H1 (cell line): ENCODE measurements around the gene PCBD1. TPM values are rescaled to one million over a fixed set of nuclear protein-coding genes. Genes with fewer than 3 reads are reported as not detected.

Source experiments
- CTCF ChIA-PET: fragments of 300-600 bp; sonication (Branson Sonifier 250); formaldehyde crosslinking; loops from one replicate; lab custom pipeline; 2021; ENCODE audit not compliant: partially characterized antibody; lab: Charles Lee
- POLR2A ChIA-PET: fragments of 300-600 bp; sonication (Branson Sonifier 250); formaldehyde crosslinking; loops from one replicate; lab custom pipeline; 2021; ENCODE audit warnings: inconsistent platforms; ENCODE audit not compliant: partially characterized antibody; lab: Charles Lee
- DNase-seq, 2 experiments: peaks; one replicate each; pipeline versions ENCODE4 v3.0.0 to v3.0.0-alpha.2; 2010 to 2022; ENCODE audit warnings: low spot score in 2 of 2, low read depth in 1 of 2, mixed read lengths in 1 of 2
- FAIRE-seq: peaks from 2 replicates; lab custom pipeline; 2011; peaks lifted over from hg19 to GRCh38; lab: Jason Lieb, UNC
- H2AFZ ChIP-seq: 2 replicates; pipeline ENCODE4 v1.8.1; 2012; ENCODE audit warnings: low read length, inconsistent platforms
- H2AK5ac ChIP-seq: 2 replicates; pipeline ENCODE4 v1.6.1; 2013; ENCODE audit warnings: low read depth, low read length
- H2BK120ac ChIP-seq: replicated peaks from 2 replicates; pipeline ENCODE3; 2013; ENCODE audit warnings: low read depth, low read length, inconsistent platforms
- H2BK12ac ChIP-seq: 2 replicates; pipeline ENCODE4 v1.6.1; 2013; ENCODE audit warnings: low read depth, low read length
- H2BK15ac ChIP-seq: 2 replicates; pipeline ENCODE4 v1.6.1; 2013; ENCODE audit warnings: low read length
- H2BK20ac ChIP-seq: 2 replicates; pipeline ENCODE4 v1.6.1; 2013; ENCODE audit warnings: low read length
- H2BK5ac ChIP-seq: 2 replicates; pipeline ENCODE4 v1.6.1; 2013; ENCODE audit warnings: low read depth, low read length
- H3K14ac ChIP-seq: 2 replicates; pipeline ENCODE4 v1.6.1; 2013; ENCODE audit warnings: inconsistent platforms; ENCODE audit not compliant: insufficient read length
- H3K18ac ChIP-seq: 2 replicates; pipeline ENCODE4 v1.6.1; 2013; ENCODE audit warnings: low read length; ENCODE audit errors: extremely low read depth
- H3K23ac ChIP-seq: 2 replicates; pipeline ENCODE4 v1.6.1; 2013; ENCODE audit warnings: inconsistent platforms; ENCODE audit not compliant: insufficient read length
- H3K23me2 ChIP-seq: 2 replicates; pipeline ENCODE4 v1.6.1; 2013; ENCODE audit warnings: low read depth, low read length
- H3K27ac ChIP-seq: 2 replicates; pipeline ENCODE4 v1.6.1; 2011; ENCODE audit warnings: low read depth, low read length, inconsistent platforms
- H3K27me3 ChIP-seq, 4 experiments: replicated peaks in 1 of 4; 1 replicate in 1 of 4; 2 replicates in 3 of 4; pipeline versions ENCODE4 v1.6.1 to v1.8.1; 2011 to 2013; ENCODE audit warnings: low read length in 3 of 4, mild to moderate bottlenecking in 3 of 4, inconsistent platforms in 2 of 4, mixed read lengths in 2 of 4, moderate library complexity in 1 of 4; ENCODE audit not compliant: control insufficient read depth in 3 of 4, insufficient read depth in 3 of 4; ENCODE audit errors: extremely low read depth in 1 of 4
- H3K36me3 ChIP-seq, 4 experiments: 2 replicates each; pipeline versions ENCODE4 v1.6.1 to v1.8.1; 2011 to 2013; ENCODE audit warnings: mild to moderate bottlenecking in 4 of 4, low read length in 3 of 4, moderate library complexity in 2 of 4, control low read depth in 1 of 4, inconsistent platforms in 1 of 4; ENCODE audit not compliant: insufficient read depth in 4 of 4, control insufficient read depth in 2 of 4
- H3K4ac ChIP-seq: replicated peaks from 2 replicates; pipeline ENCODE3; 2013; ENCODE audit warnings: low read length, low read depth, mixed read lengths, inconsistent platforms; ENCODE audit not compliant: insufficient read length
- H3K4me1 ChIP-seq, 4 experiments: replicated peaks in 1 of 4; 1 replicate in 1 of 4; 2 replicates in 3 of 4; pipeline versions ENCODE4 v1.6.1 to v1.8.1; 2011 to 2013; ENCODE audit warnings: low read length in 3 of 4, inconsistent platforms in 2 of 4, mixed read lengths in 1 of 4; ENCODE audit not compliant: insufficient read depth in 4 of 4, control insufficient read depth in 3 of 4
- H3K4me2 ChIP-seq, 2 experiments: 2 replicates each; pipeline versions ENCODE4 v1.6.1 to v1.8.1; 2011 to 2013; ENCODE audit warnings: low read depth in 2 of 2, low read length in 2 of 2, control low read depth in 1 of 2, inconsistent platforms in 1 of 2, mild to moderate bottlenecking in 1 of 2; ENCODE audit not compliant: insufficient read depth in 1 of 2
- H3K4me3 ChIP-seq, 4 experiments: fragments of 200-600, 300-600 bp in 1 of 4; sonication (generic), shearing (Covaris generic), sonication (Bioruptor Twin) in 1 of 4; 2 replicates each; pipeline versions ENCODE4 v1.5.1 to v1.8.1; 2011 to 2016; ENCODE audit warnings: low read length in 4 of 4, low read depth in 3 of 4, control low read depth in 2 of 4, inconsistent platforms in 2 of 4, mild to moderate bottlenecking in 2 of 4, mixed read lengths in 1 of 4, moderate library complexity in 1 of 4; ENCODE audit not compliant: insufficient read depth in 2 of 4; ENCODE audit errors: extremely low read depth in 1 of 4
- H3K56ac ChIP-seq: replicated peaks from 2 replicates; pipeline ENCODE3; 2013; ENCODE audit warnings: low read depth, mild to moderate bottlenecking, mixed read lengths, low read length, inconsistent platforms; ENCODE audit not compliant: insufficient read length
- H3K79me1 ChIP-seq: 2 replicates; pipeline ENCODE4 v1.6.1; 2013; ENCODE audit warnings: low read depth, low read length, control low read depth
- H3K79me2 ChIP-seq, 2 experiments: 2 replicates each; pipeline versions ENCODE4 v1.6.1 to v1.8.1; 2012 to 2013; ENCODE audit warnings: low read length in 2 of 2, mild to moderate bottlenecking in 2 of 2, inconsistent platforms in 1 of 2; ENCODE audit not compliant: insufficient read depth in 2 of 2, control insufficient read depth in 1 of 2
- H3K9ac ChIP-seq, 4 experiments: replicated peaks in 1 of 4; 1 replicate in 1 of 4; 2 replicates in 3 of 4; pipeline versions ENCODE4 v1.6.1 to v1.8.1; 2011 to 2013; ENCODE audit warnings: low read depth in 3 of 4, low read length in 3 of 4, control low read depth in 2 of 4, mild to moderate bottlenecking in 2 of 4, moderate library complexity in 2 of 4, inconsistent platforms in 1 of 4; ENCODE audit errors: extremely low read depth in 1 of 4
- H3K9me3 ChIP-seq, 2 experiments: 2 replicates each; pipeline versions ENCODE4 v1.6.1 to v1.8.1; 2012 to 2013; ENCODE audit warnings: mild to moderate bottlenecking in 2 of 2, moderate library complexity in 2 of 2, control low read depth in 1 of 2, inconsistent platforms in 1 of 2, low read depth in 1 of 2, low read length in 1 of 2, mixed read lengths in 1 of 2; ENCODE audit not compliant: insufficient read depth in 2 of 2
- H4K20me1 ChIP-seq, 2 experiments: replicated peaks in 1 of 2; 2 replicates each; pipeline versions ENCODE3 to v1.8.1; 2011 to 2013; ENCODE audit warnings: inconsistent platforms in 2 of 2, low read length in 2 of 2, mild to moderate bottlenecking in 1 of 2; ENCODE audit not compliant: insufficient read depth in 2 of 2, control insufficient read depth in 1 of 2
- H4K5ac ChIP-seq: 2 replicates; pipeline ENCODE4 v1.6.1; 2013; ENCODE audit warnings: low read length, low read depth, mixed read lengths, inconsistent platforms; ENCODE audit not compliant: insufficient read length
- H4K8ac ChIP-seq: 2 replicates; pipeline ENCODE4 v1.8.0; 2013; ENCODE audit warnings: mild to moderate bottlenecking, moderate library complexity, low read length, inconsistent platforms; ENCODE audit not compliant: insufficient read depth; ENCODE audit errors: extremely low read depth
- H4K91ac ChIP-seq: replicated peaks from 2 replicates; pipeline ENCODE3; 2013; ENCODE audit warnings: low read length, mixed read lengths, inconsistent platforms; ENCODE audit not compliant: insufficient read length
- CBX5 ChIP-seq: fragments of 300-800, 300-1000 bp; sonication (generic); IDR thresholded peaks from 2 replicates; pipeline ENCODE4 v1.7.1; 2016; ENCODE audit warnings: antibody characterized with exemption, low read length, low read depth
- CTBP2 ChIP-seq: IDR thresholded peaks from 2 replicates; pipeline ENCODE4 v1.7.0; 2011; ENCODE audit warnings: borderline replicate concordance, mild to moderate bottlenecking, moderate library complexity, mixed read lengths, low read length; ENCODE audit not compliant: insufficient read depth, insufficient read length
- EP300 ChIP-seq, 2 experiments: IDR thresholded peaks; 1 replicate in 1 of 2; 2 replicates in 1 of 2; pipeline ENCODE4 v1.6.1; 2011 to 2012; ENCODE audit warnings: low read depth in 2 of 2, low read length in 2 of 2, mild to moderate bottlenecking in 2 of 2, borderline replicate concordance in 1 of 2, inconsistent platforms in 1 of 2, moderate library complexity in 1 of 2
- HDAC2 ChIP-seq, 2 experiments: fragments of 300-600 bp in 1 of 2; sonication (generic) in 1 of 2; IDR thresholded peaks; 2 replicates each; pipeline ENCODE4 v1.6.1; 2011 to 2012; ENCODE audit warnings: low read depth in 2 of 2, low read length in 2 of 2, mild to moderate bottlenecking in 2 of 2, moderate library complexity in 2 of 2, borderline replicate concordance in 1 of 2, inconsistent platforms in 1 of 2
- KDM4A ChIP-seq: IDR thresholded peaks from one replicate; pipeline ENCODE4 v1.7.1; 2012; ENCODE audit warnings: low read depth, mild to moderate bottlenecking, moderate library complexity, low read length, inconsistent platforms; ENCODE audit not compliant: severe bottlenecking
- MAFK ChIP-seq: IDR thresholded peaks from 2 replicates; pipeline ENCODE4 v1.6.1; 2012; ENCODE audit warnings: low read depth, mild to moderate bottlenecking, improper control_type of control experiment, low read length
- NRF1 ChIP-seq: IDR thresholded peaks from 2 replicates; pipeline ENCODE4 v1.6.1; 2011; ENCODE audit warnings: mild to moderate bottlenecking, low read depth, low read length, improper control_type of control experiment
- PHF8 ChIP-seq: fragments of 200-600 bp; sonication (generic); conservative IDR thresholded peaks from 2 replicates; pipeline ENCODE4 v1.7.1; 2012; ENCODE audit warnings: low read depth, mild to moderate bottlenecking, inconsistent platforms, low read length, moderate library complexity
- RBBP5 ChIP-seq: IDR thresholded peaks from 2 replicates; pipeline ENCODE4 v1.7.1; 2012; ENCODE audit warnings: low read depth, mild to moderate bottlenecking, inconsistent platforms, low read length, moderate library complexity, borderline replicate concordance
- SIN3A ChIP-seq, 2 experiments: IDR thresholded peaks in 1 of 2; conservative IDR thresholded peaks in 1 of 2; 2 replicates each; pipeline ENCODE4 v1.6.1; 2011 to 2012; ENCODE audit warnings: low read length in 2 of 2, improper control_type of control experiment in 1 of 2, low read depth in 1 of 2, mild to moderate bottlenecking in 1 of 2
- YY1 ChIP-seq: IDR thresholded peaks from 2 replicates; pipeline ENCODE4 v1.6.1; 2011; ENCODE audit warnings: low read depth, mild to moderate bottlenecking, low read length
- ZNF274 ChIP-seq: IDR thresholded peaks from 2 replicates; pipeline ENCODE4 v1.7.0; 2012; ENCODE audit warnings: low read length, borderline replicate concordance; ENCODE audit errors: extremely low read depth
- WGBS, 2 experiments: shearing (Covaris generic) in 1 of 2; methylation state at CpG; one replicate each; pipeline versions ENCODE4 v1.1.6 to v1.1.7; 2013 to 2015; ENCODE audit warnings: low lambda C conversion rate in 2 of 2, mixed read lengths in 2 of 2, inconsistent platforms in 1 of 2, low coverage in 1 of 2, missing lambda C conversion rate in 1 of 2; ENCODE audit not compliant: insufficient replicate concordance in 2 of 2, insufficient coverage in 1 of 2, insufficient read length in 1 of 2; ENCODE audit errors: extremely low coverage in 1 of 2, missing lambda C conversion rate in 1 of 2; 5-methylcytosine and 5-hydroxymethylcytosine counted together
- polyA plus RNA-seq, 7 experiments: library from polyadenylated mRNA; depleted of rRNA in 3 of 7; stranded (reverse) in 5 of 7; unstranded in 2 of 7; fragments of >200 nt in 5 of 7; fragments of 200-250 nt in 2 of 7; gene quantifications; 1 replicate in 5 of 7; 2 replicates in 1 of 7; 4 replicates in 1 of 7; pipeline versions ENCODE4 v1.2.1 to v1.2.3, GENCODE V29; 2011 to 2013; ENCODE audit warnings: missing spikeins in 2 of 7, mixed read lengths in 2 of 7
- total RNA-seq: library from RNA; stranded (reverse); fragmentation: NEBNext Ultra II Directional; extraction: Animal tissue kit (Norgen Biotek cat#: 25700); gene quantifications from 2 replicates; pipeline ENCODE4 v1.2.1, GENCODE V29; 2021

PCBD1 gene
- total and polyA plus RNA-seq, 2 of the 8 experiments (the other 6 are each of a cell fraction or from before 2014, with no cell fraction given), result 46.5 to 55.0 TPM

GRCh38 chr10:70845256-70845655 is 43.1 kb downstream of the PCBD1 start:
- no peak overlapping the region for H4K5ac ChIP-seq
- H3K27ac ChIP-seq, result no peak overlapping the region
- no peak for DNase-seq
- no peak overlapping the region for H2BK20ac ChIP-seq
- no peak overlapping the region for H3K4ac ChIP-seq
- H3K9ac ChIP-seq, result no peak overlapping the region
- no peak overlapping the region for H3K4me2 ChIP-seq
- CTCF ChIA-PET, result interaction anchor here (1.2 kb wide), 1 partner anchor 32 kb away, joined by 3 read pairs; no protein-coding TSS in a partner anchor
- no peak overlapping the region for H2BK15ac ChIP-seq
- no peak overlapping the region for H4K91ac ChIP-seq
- no peaks in the 10 kb centered on the region for H3K4me1 ChIP-seq
- H3K23ac ChIP-seq, result no peak overlapping the region
- no peak overlapping the region for H4K8ac ChIP-seq
- no peak overlapping the region for H2BK120ac ChIP-seq
- no peak for FAIRE-seq
- no peaks in the 10 kb centered on the region; the same call in none of the 2 replicates for H3K79me1 ChIP-seq
- no peak overlapping the region for H3K18ac ChIP-seq
- H2AFZ ChIP-seq, result no peak overlapping the region
- H3K27me3 ChIP-seq, result no peaks in the 10 kb centered on the region
- H2BK5ac ChIP-seq, result no peak overlapping the region
- no peak overlapping the region for H3K4me3 ChIP-seq
- H3K9me3 ChIP-seq, result no peaks in the 10 kb centered on the region
- no peak overlapping the region for H2BK12ac ChIP-seq
- no peaks in the 10 kb centered on the region for H3K23me2 ChIP-seq
- H2AK5ac ChIP-seq, result no peak overlapping the region
- POLR2A ChIA-PET, result no interaction called here
- H3K14ac ChIP-seq, result no peak overlapping the region
- H4K20me1 ChIP-seq, result peaks cover 0 to 6% of the 10 kb centered on the region in 2 experiments
- WGBS, 2 experiments, result 87% methylated on average over 2 of the region's 2 CpGs; no CpG with 5 or more reads in 1 of the 2 experiments
- peaks cover 0 to 23% (median 5%) of the 10 kb centered on the region in 4 experiments; a peak in 3 of 8 replicates for H3K36me3 ChIP-seq
- peaks cover 0 to 17% of the 10 kb centered on the region in 2 experiments; a peak in 2 of 4 replicates for H3K79me2 ChIP-seq
- H3K56ac ChIP-seq, result no peak overlapping the region
- no peak for TF ChIP-seq SIN3A (conservative IDR thresholded peaks at IDR 0.05 in 1 of 2, IDR thresholded peaks at IDR 0.05 in 1 of 2; ENCODE audit: low read depth in 1 of 2, low read length in 2 of 2)
- no peak for TF ChIP-seq ZNF274
- no peak for TF ChIP-seq KDM4A
- no peak for TF ChIP-seq PHF8
- no peak for TF ChIP-seq RBBP5
- no peak for TF ChIP-seq CTBP2
- TF ChIP-seq MAFK, result no peak
- no peak for TF ChIP-seq YY1
- no peak for TF ChIP-seq HDAC2 (IDR thresholded peaks at IDR 0.05; ENCODE audit: borderline replicate concordance in 1 of 2, low read depth in 2 of 2, low read length in 2 of 2)
- TF ChIP-seq CBX5, result no peak
- no peak for TF ChIP-seq EP300 (IDR thresholded peaks at IDR 0.05; ENCODE audit: borderline replicate concordance in 1 of 2, low read depth in 2 of 2, low read length in 2 of 2)
- TF ChIP-seq NRF1, result no peak
